Tibial nerve (tissue), 3 donors: Measurements from ENCODE around the gene PRMT3.

Experiments used
- POLR2A ChIP-seq, 2 donors: fragments of 450-650 bp; IDR thresholded peaks; one replicate each; pipeline ENCODE4 v1.6.1; 2017; ENCODE audit warnings: antibody characterized with exemption in 2 of 2, mild to moderate bottlenecking in 2 of 2, moderate library complexity in 2 of 2
- TF ChIP-seq, protein P1 (sequence below), 5 experiments: fragments of 200-600 bp in 3 of 5; fragments of 450-650 bp in 2 of 5; sonication (generic) in 3 of 5; IDR thresholded peaks; one replicate each; pipeline ENCODE4 v1.5.1; 2016 to 2019; ENCODE audit warnings: antibody characterized with exemption in 5 of 5, mild to moderate bottlenecking in 3 of 5, moderate library complexity in 2 of 5

DNA sequence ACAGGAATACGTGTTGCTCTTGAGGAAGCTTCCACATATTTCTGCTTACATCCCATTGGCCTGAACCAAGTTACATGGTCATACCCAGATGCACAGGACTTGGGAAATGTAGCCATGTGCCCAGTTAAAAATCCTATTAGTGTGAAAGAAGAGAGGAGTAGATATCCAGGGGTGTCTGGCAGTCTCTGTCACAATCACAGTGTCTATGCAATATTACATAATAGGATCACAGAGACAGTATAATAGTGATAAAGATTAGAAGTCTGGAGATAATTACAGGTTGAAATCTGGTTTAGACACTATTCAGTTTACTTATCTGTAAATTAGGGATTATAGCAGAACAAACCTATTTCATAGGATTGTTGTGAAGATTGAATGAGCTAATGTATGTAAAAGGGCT is 149.3 kb downstream of the PRMT3 start:
- TF ChIP-seq, protein P1, sequence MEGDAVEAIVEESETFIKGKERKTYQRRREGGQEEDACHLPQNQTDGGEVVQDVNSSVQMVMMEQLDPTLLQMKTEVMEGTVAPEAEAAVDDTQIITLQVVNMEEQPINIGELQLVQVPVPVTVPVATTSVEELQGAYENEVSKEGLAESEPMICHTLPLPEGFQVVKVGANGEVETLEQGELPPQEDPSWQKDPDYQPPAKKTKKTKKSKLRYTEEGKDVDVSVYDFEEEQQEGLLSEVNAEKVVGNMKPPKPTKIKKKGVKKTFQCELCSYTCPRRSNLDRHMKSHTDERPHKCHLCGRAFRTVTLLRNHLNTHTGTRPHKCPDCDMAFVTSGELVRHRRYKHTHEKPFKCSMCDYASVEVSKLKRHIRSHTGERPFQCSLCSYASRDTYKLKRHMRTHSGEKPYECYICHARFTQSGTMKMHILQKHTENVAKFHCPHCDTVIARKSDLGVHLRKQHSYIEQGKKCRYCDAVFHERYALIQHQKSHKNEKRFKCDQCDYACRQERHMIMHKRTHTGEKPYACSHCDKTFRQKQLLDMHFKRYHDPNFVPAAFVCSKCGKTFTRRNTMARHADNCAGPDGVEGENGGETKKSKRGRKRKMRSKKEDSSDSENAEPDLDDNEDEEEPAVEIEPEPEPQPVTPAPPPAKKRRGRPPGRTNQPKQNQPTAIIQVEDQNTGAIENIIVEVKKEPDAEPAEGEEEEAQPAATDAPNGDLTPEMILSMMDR (IDR thresholded peaks at IDR 0.05): no peak
- TF ChIP-seq POLR2A (IDR thresholded peaks at IDR 0.05): no peak
